ENCODE measurements around the gene SRRM2. TPM values are rescaled to one million over a fixed set of nuclear protein-coding genes. Genes with fewer than 3 reads are reported as not detected.

The SRRM2 gene
- total RNA-seq, 2 experiments from 2014 or later = 1,187 to 1,199 TPM

DNA sequence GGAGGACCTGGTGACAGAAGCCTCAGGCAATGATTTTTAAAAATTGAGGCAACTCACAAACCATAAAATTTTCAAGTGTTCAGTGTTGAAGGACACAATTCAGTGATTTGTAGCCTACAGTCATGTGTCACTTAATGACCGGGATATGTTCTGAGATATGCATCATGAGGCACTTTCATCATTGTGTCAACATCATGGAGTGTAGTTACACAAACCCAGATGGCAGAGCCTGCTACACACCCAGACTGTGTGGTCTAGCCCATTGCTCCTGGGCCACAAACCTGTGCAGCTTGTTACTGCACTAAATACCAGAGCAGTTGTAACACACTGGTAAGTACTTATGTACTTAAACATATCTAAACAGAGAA, 47.4 kb downstream of the SRRM2 start:
- TF ChIP-seq CTCF (IDR thresholded peaks at IDR 0.05) = no peak
- Histone ChIP-seq H3K4me1 (ENCODE audit: insufficient read depth, low read length) (no peaks in the 10 kb centered on the region), H3K36me3 (ENCODE audit: insufficient read depth, low read length) (no peaks in the 10 kb centered on the region), H3K27me3 (ENCODE audit: control insufficient read depth in 1 of 2, insufficient read depth in 2 of 2, low read length in 2 of 2) (peaks cover 0 to 2% of the 10 kb centered on the region in 2 experiments), H3K27ac (ENCODE audit: low read depth in 1 of 2, low read length in 2 of 2) (no peak overlapping the region), H3K9me3 (ENCODE audit: control insufficient read depth in 1 of 2, insufficient read depth in 1 of 2, low read length in 2 of 2) (peaks cover 4 to 12% of the 10 kb centered on the region in 2 experiments), H3K4me3 (ENCODE audit: low read length) (no peak overlapping the region)
- intact Hi-C loops (cut with DNase I, micrococcal nuclease) = no loop called here
- ChIA-PET CTCF (interaction anchor here (1.3 kb wide), 1 partner anchor 69 kb away, joined by 5 read pairs; no protein-coding TSS in a partner anchor), POLR2A (interaction anchor here (0.7 kb wide), 1 partner anchor 9 kb away, joined by 3 read pairs; no protein-coding TSS in a partner anchor)
- peaks cover 5% of the 10 kb centered on the region for H3K27me3 Mint-ChIP-seq
- no peaks in the 10 kb centered on the region for H3K4me1 Mint-ChIP-seq (ENCODE audit: low read depth)
- H3K9me3 Mint-ChIP-seq = peaks cover 6% of the 10 kb centered on the region
- ATAC-seq (ENCODE audit: poor library complexity) (no peak), DNase-seq (no peak)
- H3K36me3 Mint-ChIP-seq (ENCODE audit: low read depth) = no peaks in the 10 kb centered on the region
- no peak overlapping the region for H3K27ac Mint-ChIP-seq
- H3K4me3 Mint-ChIP-seq = no peak overlapping the region

DNA sequence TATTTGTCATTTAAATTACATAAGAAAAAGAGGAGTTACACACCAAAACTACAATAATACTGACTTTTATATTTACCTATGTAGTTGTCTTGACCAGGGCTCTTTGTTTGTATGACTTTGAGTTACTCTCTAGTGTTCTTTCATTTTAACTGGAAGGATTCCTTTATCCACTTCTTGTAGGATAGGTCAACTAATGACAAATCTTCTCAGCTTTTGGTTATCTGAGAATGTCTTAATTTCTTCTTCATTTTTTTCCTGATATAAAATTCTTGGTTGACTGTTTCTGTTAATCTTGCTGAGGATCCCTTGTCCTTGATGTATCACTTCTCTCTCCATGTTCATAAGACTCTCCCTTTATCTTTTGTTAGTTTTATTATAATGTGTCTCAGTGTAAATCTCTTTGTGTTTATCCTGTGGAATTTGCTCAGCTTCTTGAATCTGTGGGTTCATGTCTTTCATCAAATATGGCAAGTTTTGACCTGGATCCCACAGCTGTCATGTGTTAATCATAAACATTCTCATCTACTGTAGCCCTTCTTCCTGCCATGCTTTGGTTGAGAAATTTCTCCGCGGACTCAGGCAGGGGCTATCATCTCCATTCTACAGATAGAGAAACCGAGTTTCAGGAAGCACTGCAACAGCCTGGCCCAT, 51.2 kb downstream of the SRRM2 start:
- POLR2A ChIA-PET = no interaction called here
- Histone ChIP-seq H3K27me3 (ENCODE audit: control insufficient read depth in 1 of 2, insufficient read depth in 2 of 2, low read length in 2 of 2) (peaks cover 0 to 6% of the 10 kb centered on the region in 2 experiments), H3K9me3 (ENCODE audit: control insufficient read depth in 1 of 2, insufficient read depth in 1 of 2, low read length in 2 of 2) (peaks cover 11 to 12% of the 10 kb centered on the region in 2 experiments), H3K4me3 (ENCODE audit: low read length) (no peak overlapping the region), H3K27ac (ENCODE audit: low read depth in 1 of 2, low read length in 2 of 2) (no peak overlapping the region), H3K4me1 (ENCODE audit: insufficient read depth, low read length) (no peaks in the 10 kb centered on the region), H3K36me3 (ENCODE audit: insufficient read depth, low read length) (no peaks in the 10 kb centered on the region)
- no peak for DNase-seq
- no peaks in the 10 kb centered on the region for H3K36me3 Mint-ChIP-seq (ENCODE audit: low read depth)
- H3K4me1 Mint-ChIP-seq (ENCODE audit: low read depth) = no peaks in the 10 kb centered on the region
- peaks cover 6% of the 10 kb centered on the region for H3K9me3 Mint-ChIP-seq
- no peak overlapping the region for H3K4me3 Mint-ChIP-seq
- CTCF ChIA-PET = no interaction called here
- intact Hi-C loops (cut with DNase I, micrococcal nuclease) = no loop called here
- no peak overlapping the region for H3K27ac Mint-ChIP-seq
- no peak for ATAC-seq (ENCODE audit: poor library complexity)
- TF ChIP-seq CTCF (IDR thresholded peaks at IDR 0.05) = no peak
- H3K27me3 Mint-ChIP-seq = peaks cover 16% of the 10 kb centered on the region

DNA sequence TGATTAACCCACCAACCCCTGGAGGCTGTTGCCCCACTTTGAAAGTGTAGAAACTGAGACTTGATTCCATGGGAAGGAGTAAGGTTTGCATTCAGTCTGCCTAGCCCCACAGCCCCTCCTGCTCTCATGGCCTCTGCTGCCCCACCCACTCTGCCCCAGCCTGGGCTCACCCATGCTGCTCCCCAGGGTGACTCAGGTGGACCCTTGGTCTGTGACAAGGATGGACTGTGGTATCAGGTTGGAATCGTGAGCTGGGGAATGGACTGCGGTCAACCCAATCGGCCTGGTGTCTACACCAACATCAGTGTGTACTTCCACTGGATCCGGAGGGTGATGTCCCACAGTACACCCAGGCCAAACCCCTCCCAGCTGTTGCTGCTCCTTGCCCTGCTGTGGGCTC, 52.3 kb downstream of the SRRM2 start:
- Mint-ChIP-seq H3K27me3 (peaks cover 25% of the 10 kb centered on the region), H3K4me1 (ENCODE audit: low read depth) (no peaks in the 10 kb centered on the region), H3K4me3 (no peak overlapping the region), H3K27ac (no peak overlapping the region), H3K9me3 (peaks cover 6% of the 10 kb centered on the region), H3K36me3 (ENCODE audit: low read depth) (no peaks in the 10 kb centered on the region)
- H3K36me3 ChIP-seq (ENCODE audit: insufficient read depth, low read length) = no peaks in the 10 kb centered on the region
- no peaks in the 10 kb centered on the region for H3K4me1 ChIP-seq (ENCODE audit: insufficient read depth, low read length)
- H3K4me3 ChIP-seq (ENCODE audit: low read length) = no peak overlapping the region
- no peak for TF ChIP-seq CTCF (IDR thresholded peaks at IDR 0.05)
- ChIA-PET POLR2A (no interaction called here), CTCF (no interaction called here)
- ATAC-seq (ENCODE audit: poor library complexity) = no peak
- DNase-seq = no peak
- peaks cover 0 to 6% of the 10 kb centered on the region in 2 experiments for H3K27me3 ChIP-seq (ENCODE audit: control insufficient read depth in 1 of 2, insufficient read depth in 2 of 2, low read length in 2 of 2)
- H3K9me3 ChIP-seq (ENCODE audit: control insufficient read depth in 1 of 2, insufficient read depth in 1 of 2, low read length in 2 of 2) = peaks cover 11 to 12% of the 10 kb centered on the region in 2 experiments
- H3K27ac ChIP-seq (ENCODE audit: low read depth in 1 of 2, low read length in 2 of 2) = no peak overlapping the region
- intact Hi-C loops (cut with DNase I, micrococcal nuclease) = no loop called here
